K562 (cell line): ENCODE measurements around the gene DDIT3.

Experiments
- MAFF ChIP-seq: IDR thresholded peaks from 2 replicates; pipeline ENCODE4 v1.6.1; 2012; ENCODE audit warnings: low read length, improper control_type of control experiment
- PPARD ChIP-seq: fragments of 250-450 bp; sonication (Bioruptor Pico); IDR thresholded peaks from 2 replicates; pipeline ENCODE4 v1.8.0; 2022; ENCODE audit warnings: inconsistent platforms, mild to moderate bottlenecking, moderate library complexity
- RAD21 ChIP-seq, 2 experiments: fragments of 250-450 bp in 1 of 2; fragments of 450-650 bp in 1 of 2; sonication (Bioruptor Pico) in 1 of 2; formaldehyde crosslinking in 1 of 2; IDR thresholded peaks in 1 of 2; conservative IDR thresholded peaks in 1 of 2; 2 replicates each; pipeline versions ENCODE4 v1.4.0 to v1.8.0; 2020 to 2022; ENCODE audit warnings: mild to moderate bottlenecking in 2 of 2, moderate library complexity in 1 of 2
- SAP30 ChIP-seq: fragments of 200-600 bp; sonication (generic); IDR thresholded peaks from 2 replicates; pipeline ENCODE4 v1.6.1; 2012; ENCODE audit warnings: borderline replicate concordance, low read depth, mild to moderate bottlenecking, moderate library complexity, low read length, control low read depth, inconsistent platforms; ENCODE audit not compliant: insufficient read depth, poor library complexity, severe bottlenecking
- TBL1XR1 ChIP-seq, 2 experiments: IDR thresholded peaks; 2 replicates each; pipeline ENCODE4 v1.6.1; 2012; ENCODE audit warnings: improper control_type of control experiment in 2 of 2, low read length in 2 of 2, mild to moderate bottlenecking in 1 of 2
- TF ChIP-seq, protein P1 (sequence below): fragments of 450-650 bp; IDR thresholded peaks from 2 replicates; pipeline ENCODE4 v1.6.1; 2016; ENCODE audit warnings: antibody characterized with exemption

DNA sequence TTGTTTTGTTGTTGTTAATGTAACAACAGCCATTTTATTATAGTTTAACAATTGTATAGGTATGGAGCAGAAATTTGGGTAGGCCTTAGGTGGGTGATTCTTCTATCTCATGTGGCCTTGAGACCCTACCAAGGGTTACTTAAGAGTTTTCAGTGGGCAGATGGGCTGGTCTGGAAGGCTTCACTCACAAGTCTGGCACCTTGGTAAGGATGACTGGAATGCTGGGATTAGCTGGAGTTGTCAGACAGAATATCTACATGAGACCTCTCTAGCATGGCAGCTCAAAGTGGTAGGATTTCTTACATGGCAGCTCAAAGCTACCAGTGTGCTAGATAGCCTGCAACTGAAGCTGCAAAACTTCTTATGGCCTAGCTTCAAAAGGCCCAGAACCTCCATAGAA, 34.6 kb downstream of the DDIT3 start:
- TF ChIP-seq PPARD (CRISPR knock-in tag) (no peak), RAD21 (CRISPR knock-in tag; conservative IDR thresholded peaks at IDR 0.05 in 1 of 2, IDR thresholded peaks at IDR 0.05 in 1 of 2) (no peak), MAFF (no peak), TBL1XR1 (IDR thresholded peaks at IDR 0.05; ENCODE audit: low read length in 2 of 2) (no peak), SAP30 (no peak)
- TF ChIP-seq, protein P1, sequence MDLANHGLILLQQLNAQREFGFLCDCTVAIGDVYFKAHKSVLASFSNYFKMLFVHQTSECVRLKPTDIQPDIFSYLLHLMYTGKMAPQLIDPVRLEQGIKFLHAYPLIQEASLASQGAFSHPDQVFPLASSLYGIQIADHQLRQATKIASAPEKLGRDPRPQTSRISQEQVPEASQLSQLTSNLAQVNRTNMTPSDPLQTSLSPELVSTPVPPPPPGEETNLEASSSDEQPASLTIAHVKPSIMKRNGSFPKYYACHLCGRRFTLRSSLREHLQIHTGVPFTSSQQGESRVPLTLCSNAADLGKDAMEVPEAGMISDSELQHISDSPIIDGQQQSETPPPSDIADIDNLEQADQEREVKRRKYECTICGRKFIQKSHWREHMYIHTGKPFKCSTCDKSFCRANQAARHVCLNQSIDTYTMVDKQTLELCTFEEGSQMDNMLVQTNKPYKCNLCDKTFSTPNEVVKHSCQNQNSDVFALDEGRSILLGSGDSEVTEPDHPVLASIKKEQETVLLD, result no peak
